HUDEP-2 (cell line): Measurements from ENCODE around the gene TRABD2A.

Experiments used
- DNase-seq, 76 experiments: peaks; one replicate each; lab custom pipeline; 2025; ENCODE audit not compliant: unreplicated experiment in 76 of 76; lab: John Stamatoyannopoulos, UW

The TRABD2A gene

DNA sequence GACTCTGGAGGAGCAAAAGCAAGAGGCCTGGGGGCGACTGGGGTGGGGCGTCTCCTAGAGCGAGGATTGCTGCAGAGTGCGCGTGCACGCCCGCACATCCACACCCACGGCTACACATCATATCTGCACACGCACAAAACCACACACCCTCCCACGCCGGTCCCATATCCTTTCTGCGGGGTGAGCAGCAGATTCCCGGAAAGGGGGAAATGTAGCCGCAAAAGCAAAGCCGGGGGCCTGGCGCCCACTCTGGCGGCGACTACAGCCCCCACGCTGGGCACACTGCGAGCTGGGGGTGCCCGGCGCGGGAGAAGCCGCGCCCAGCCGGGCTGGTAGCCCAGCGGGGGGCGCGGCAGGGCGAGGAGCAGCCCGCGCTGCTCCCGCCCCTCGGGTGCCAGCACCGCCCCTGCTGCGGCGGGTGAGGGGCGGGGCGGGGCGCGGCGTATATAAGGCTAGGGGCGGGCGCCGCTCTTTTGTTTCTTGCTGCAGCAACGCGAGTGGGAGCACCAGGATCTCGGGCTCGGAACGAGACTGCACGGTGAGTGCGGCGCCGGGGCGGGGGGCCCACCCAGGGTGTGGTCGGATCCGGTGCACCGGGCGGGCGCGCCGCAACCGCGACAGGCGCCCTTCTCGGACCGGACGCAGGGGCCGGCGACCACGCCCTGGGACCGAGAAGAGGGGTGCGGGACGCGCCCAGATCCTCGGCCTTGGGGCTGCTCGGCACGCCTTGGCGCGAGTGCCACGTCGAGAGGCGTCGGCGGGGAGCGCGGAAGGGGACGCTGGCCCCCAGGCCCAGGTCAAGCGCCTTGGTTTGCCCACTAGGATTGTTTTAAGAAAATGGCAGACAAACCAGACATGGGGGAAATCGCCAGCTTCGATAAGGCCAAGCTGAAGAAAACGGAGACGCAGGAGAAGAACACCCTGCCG lies 24.6 kb upstream of the TRABD2A start, which contains the start of gene TMSB10:
TMSB10 (plus strand) TSS at position 476 of the 927 bp plus-strand sequence.
- DNase-seq: peak in 71 of 76 experiments; percentile 10 to 85 (median 65)

DNA sequence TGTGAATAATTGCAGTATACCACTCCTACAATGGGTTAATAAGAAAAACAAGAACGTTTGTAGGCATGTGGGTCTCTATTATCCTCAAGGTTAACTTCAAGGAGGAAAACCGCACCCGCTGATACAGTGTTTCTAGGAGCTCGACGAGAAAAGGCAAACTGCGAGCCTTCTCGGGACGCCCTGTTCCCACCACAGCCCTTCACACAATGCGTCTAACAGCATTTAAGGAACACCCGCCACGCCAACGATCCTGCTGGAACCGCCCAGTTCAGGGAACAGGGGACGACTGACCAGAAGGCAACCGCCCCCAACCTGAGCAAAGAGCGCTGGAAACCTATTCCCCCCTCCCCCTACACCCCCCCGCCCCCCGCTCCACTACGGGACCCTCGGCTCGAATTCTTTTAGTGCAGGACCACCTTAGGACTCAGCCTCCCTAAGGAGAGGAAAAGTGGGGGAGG lies 23.9 kb upstream of the TRABD2A start:
- DNase-seq: peak in 30 of 76 experiments; percentile 5 to 50 (median 28)

DNA sequence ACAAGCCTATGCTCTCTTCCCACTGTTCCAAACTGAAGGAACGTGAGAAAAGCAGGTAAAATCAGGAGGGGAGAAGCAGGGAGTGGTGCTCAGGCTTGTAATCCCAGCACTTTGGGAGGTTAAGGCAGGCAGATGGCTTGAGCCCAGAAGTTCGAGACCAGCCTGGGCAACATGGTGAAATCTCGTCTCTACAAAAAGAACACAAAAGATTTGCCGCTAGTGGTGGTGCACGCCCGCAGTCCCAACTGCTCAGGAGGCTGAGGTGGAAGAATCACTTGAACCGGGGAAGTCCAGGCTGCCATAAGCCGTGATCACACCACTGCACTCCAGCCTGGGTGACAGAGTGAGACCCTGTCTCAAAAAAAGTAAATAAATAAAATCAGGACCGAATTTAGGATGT lies 23.3 kb upstream of the TRABD2A start:
- DNase-seq: no peak

DNA sequence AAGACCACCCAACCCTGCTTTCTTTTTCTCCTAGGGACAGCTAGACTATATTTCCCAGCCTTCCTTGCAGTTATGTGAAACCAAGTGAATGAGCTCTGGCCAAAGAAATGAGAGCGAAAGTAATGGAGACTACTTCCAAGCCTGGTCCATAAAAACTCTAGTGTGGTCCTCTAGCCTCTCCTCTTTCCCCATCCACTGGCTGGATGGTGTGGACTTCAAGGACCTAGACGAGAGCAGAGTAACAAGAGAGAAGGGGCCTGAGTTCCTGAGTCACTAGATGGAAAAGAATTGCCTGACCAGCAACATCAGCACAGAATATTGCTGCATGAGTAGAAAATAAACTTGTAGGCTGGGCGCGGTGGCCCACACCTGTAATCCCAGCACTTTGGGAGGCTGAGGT lies 21.6 kb upstream of the TRABD2A start:
- DNase-seq: no peak

DNA sequence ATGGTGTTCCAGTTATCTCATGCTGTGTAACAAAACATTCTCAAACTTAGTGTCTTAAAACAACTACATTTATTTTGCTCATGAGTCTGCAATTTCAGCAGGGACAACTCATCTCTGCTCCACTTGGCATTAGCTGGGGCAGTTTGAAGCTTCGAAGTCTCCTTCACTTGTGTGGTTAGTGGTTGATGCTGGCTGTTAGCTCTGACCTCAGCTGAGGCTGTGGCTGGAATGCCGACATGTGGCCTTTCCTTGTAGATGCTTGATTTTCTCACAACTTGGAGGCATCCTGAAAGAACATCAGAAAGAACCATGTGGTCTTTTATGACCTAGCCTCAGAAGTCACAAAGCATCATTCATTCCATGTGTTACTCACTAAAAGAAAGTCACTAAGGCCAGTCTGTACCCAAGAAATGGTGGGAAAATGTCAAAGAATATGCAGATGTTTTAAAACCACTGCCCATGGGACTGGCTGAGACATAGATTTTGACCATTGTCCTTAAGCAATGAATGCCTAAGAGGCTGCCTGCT lies 20.8 kb upstream of the TRABD2A start:
- no peak for DNase-seq

DNA sequence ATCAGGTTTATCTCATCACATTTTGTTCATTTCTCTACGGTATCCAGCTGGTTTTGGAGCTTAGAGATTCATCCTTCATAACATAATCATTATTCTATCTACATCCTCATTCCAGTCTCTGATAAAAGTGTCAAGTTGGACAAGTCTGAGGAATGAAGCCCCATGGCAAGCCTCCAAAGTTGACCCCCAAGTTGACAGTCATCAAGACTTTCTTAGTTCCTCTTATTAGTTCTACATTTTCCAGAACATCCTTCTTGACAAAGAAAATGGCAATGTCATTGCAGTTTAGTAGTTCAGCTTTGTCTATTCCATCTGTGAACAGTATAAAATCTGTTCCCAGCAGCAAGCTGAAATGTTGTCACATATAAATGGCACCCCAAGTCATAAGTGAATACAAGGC lies 20.1 kb upstream of the TRABD2A start:
- no peak for DNase-seq

DNA sequence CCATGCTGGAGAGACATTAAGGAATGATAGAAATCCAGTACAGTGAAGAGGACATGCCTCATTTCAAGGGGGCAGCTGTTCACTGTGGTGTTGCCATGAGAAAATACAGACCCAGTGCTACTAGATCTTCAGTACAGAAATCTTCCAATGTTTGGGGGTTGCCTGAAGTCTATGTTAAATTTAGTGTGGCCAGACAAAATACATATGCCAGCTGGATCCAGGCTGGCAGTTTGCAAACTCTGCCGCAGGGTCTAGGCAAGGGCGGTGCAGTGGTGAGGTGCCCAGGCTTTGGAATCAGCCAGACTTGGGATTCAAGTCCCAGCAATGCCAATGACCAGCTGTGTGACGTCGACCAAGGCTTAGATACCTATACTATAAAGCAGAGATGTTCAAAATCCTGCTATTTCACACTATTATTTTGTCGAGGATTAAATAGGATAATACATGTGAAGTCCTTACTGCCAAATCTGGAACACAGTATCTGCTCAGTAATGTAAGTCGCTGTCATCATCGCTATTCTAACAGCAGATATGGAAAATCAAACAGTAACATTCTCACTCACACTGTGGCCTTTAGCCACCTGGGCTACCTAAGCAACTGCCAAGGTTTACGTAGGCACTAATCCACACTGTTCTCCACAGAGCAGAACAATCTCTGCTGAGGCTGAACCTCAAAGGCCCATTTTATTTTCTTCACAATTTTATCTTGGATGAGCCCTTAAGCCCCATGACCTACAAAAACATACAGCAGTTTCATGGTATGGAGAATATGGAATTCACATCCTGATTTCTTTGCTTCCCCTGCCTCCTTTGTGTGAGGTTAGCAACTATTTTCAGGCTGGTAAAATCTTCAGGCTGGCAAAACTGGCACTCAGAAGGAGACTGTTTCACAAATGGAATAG lies 18.7 kb upstream of the TRABD2A start:
- no peak for DNase-seq

DNA sequence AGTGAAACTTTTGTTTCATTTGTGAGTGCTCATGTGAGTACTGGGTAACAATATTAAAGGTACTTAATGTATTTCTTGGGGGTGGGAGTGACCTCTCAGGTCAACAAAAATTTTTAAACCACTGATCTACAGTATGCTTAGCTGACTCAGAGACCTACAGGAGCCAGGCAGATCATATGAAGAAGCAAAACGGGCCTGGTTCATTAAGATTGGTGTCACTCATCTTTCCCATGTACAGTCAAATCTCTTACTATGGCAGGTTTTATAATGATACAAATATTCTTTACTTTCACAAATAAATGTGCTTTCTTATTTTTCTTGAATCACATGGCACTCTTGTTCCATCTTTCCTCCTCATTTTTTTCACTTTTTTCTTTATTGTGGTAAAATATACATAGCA lies 16.9 kb upstream of the TRABD2A start:
- DNase-seq: no peak

DNA sequence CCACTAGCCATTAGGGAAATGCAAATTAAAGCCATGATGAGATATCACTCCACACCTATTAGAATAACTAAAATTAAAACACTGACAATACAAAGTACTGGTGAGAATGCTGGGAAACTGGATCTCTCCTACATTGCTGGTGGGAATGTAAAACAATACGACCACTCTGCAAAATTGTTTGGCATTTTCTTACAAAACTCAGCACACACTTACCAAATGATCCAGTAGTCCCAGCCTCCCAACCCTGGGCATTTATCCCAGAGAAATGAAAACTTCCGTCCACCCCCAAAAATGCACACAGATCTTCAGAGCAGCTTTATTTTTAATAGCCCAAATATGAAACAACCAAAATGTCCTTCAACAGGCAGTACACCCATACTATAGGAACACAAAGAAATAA lies 15.7 kb upstream of the TRABD2A start:
- DNase-seq: no peak

DNA sequence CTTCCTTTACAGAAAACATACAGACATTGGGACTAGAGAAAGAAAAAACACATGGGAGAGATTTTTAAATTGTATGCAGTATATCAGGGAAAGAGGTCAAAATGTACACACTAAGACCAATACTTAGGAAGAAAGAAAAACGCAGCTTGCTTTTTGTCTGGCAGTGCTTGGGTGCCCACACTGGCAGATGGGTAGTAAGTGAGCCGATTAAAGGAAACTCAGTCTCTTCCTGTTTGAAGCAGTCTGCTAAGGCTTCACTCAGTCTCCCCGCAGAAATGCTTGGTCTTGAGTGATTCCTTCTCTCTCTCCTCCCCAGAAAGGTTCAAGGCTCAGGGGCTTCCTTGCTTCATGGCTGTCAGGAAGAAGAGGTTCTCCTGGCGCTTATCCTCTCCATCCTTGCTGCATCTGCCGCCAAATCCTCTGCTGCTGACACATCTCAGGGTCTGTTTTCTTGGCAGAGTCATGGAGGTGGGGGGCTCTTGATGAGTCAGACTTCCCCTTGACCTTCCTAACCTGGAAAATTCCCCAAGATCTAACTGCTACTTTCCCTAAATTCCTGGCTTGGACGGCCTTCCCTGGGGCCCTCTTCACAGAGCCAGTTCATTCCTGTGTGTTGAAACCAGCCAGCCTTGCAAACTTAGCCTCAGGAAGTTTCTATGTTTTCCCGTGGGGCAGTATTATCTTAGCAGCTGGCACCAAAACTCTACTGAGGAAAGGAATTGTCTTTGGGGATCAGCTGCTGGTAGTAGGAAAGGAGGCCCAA lies 14.1 kb upstream of the TRABD2A start:
- peak in 1 of 76 experiments; percentile 9 for DNase-seq

DNA sequence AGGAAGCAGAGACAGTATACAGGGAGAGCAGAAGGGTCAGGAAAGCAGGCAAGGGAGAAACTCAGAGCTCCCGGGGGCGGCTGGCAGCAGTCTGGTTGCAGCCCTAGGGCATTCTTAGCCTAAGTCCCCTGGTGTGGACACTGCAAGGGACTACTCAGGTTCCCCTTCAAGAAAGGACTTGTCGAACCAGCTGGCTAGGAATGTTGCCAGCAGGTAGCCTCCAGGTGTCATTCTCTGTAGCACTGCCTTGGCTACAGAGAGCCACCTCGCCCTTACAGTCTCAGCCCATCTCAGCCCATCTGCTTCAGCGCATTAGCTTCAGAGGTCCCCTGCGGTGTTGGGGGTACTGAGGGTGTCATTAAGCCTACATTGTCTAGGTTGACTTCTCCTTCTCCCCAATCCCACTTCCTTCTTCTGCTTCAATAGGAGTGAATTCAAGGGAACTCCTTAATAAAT lies 13.3 kb upstream of the TRABD2A start:
- DNase-seq: no peak

DNA sequence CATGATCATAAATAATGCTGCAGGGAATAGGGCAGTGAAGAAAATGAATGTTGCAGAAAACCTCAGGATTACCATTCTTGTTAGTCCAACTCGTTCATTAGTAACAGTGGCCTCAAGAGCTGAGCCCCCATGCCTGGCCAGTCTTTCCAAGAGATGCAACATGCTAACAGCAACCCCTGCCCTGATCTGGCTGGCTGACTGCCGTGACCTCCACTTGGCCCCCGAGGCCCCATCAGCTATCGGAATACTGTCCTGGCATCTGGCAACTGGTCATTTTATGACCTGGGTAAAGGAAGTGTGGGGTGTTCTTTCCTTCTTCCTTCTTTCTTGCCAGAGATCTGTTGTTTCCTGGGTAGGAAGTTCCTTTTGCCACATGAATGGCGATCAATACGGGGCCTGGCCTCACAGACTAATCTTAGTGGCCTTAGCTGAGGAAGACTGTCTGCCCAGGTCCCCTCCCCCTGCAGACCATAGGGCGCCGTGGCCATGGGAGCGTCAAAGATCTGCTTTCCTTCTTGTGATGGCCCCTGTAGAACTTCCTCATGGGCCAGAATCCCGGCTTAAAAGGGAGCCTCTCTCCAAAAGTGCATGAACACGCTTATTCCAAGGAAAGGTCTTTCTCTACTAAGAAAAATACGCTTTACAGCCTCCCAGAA lies 10.6 kb upstream of the TRABD2A start:
- DNase-seq: no peak

DNA sequence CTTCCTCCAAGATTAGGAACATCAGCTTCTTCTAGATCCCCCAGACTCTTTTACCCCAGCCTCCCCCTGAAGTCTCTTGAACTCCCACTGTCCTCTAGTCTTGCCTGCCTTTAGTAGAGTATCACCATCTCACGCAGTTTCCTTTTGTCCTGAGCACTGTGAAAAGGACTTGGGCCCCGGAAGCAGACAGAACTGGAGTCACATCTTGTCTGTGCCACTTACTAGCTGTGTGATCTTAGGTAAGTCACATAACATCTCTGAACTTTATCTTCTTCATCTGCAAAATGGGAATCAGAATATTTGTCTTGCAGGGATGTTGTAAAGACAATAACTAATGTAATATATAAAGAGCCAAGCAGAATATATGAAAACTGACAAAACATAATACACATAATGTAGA lies 8.4 kb upstream of the TRABD2A start:
- DNase-seq: no peak

DNA sequence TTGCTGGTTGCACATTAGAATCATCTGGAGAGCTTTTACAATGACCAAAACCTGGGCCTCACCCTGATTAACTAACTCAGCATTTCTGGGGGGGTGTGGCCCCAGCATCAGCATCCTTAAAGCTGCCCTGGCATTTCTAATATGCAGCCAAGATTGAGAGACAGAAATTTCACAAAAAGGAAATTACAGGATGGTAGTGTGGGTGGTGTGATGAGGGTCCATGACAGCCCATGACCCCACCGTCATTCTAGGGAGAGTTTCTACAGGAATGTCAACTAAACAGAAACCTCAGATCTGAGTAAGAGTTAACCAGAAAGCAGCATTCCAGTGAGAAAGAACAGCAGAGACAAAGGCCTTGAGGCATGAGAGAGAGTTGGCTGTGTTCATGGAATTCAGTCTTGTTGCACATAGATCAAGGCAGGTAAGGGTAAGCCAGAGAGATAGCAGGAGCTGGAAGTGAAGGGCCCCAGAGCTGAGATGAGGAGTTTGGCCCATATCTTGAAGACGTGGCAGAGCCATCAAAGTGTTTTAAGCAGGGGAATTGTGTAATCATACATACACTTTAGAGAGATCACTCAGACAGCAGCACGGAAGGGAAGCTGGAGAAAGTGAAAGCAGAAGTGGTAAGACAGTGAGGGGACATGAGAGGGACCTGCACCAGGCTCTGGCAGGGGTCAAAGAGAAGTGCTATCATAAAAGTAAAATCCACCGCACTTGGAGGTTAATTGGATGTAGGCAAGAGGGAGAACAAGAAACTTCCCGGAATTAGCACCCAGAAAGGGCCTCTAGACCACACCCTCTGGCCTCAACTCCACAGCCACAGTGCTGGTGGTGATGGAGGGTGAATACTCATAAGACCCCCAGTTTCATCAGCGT lies 7.8 kb upstream of the TRABD2A start:
- DNase-seq: peak in 8 of 76 experiments; percentile 2 to 23 (median 14)

DNA sequence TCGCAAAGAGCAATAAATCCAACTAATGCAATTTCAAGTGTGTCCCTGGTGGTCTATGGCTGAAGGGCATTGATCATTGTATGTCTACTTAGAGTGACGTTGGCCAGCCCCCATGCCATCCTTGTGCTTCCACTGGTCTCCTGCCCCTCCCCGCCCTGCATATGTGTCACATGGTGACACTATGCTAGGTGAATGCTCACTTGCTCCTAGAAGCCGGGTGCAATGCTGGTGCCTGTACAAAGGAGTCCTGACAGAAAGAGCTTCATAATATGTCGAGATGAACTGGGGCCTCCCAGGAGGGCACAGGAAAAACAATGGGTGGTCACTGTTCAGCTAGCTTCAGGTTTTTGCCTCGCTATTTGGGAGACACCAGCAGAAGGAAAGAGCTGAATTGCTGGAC lies 5.9 kb upstream of the TRABD2A start:
- DNase-seq: no peak

DNA sequence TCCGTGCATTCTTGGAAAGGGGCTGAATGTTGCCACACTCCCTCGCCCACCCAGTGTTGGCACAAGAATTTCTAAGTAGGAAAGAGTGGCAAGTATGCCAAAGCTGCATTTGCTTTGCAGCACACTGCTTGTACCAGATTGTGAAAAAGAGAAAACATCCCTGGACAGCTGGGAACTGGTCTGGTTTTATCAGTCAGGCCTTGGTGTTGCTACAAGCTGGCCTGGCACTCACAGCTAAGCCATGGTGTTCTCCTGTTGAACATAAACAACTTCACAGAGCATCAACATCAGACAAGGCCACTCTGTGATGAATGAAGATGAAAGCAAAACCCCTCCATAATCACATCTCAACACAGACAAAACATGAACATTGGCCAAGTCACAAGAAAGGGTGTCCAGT lies 4.2 kb upstream of the TRABD2A start:
- no peak for DNase-seq

DNA sequence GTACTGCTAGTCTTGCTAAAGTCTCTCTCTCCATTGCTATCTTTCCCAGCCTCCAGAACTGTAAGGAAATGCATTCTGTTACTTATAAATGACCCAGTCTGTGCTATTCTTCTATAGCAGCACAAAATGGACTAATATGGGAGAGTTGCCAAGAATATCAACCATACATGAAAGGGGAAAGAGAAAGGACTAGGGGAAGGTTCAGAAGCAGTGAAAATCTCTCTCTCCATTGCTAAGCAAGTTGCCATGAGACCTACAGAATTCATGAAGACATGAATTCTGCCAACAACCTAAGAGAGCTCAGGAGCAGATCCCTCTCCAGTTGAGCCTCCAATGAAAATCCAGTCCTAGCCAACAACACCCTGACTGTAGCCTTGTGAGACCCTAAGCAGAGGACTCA lies 3.6 kb upstream of the TRABD2A start:
- DNase-seq: no peak

DNA sequence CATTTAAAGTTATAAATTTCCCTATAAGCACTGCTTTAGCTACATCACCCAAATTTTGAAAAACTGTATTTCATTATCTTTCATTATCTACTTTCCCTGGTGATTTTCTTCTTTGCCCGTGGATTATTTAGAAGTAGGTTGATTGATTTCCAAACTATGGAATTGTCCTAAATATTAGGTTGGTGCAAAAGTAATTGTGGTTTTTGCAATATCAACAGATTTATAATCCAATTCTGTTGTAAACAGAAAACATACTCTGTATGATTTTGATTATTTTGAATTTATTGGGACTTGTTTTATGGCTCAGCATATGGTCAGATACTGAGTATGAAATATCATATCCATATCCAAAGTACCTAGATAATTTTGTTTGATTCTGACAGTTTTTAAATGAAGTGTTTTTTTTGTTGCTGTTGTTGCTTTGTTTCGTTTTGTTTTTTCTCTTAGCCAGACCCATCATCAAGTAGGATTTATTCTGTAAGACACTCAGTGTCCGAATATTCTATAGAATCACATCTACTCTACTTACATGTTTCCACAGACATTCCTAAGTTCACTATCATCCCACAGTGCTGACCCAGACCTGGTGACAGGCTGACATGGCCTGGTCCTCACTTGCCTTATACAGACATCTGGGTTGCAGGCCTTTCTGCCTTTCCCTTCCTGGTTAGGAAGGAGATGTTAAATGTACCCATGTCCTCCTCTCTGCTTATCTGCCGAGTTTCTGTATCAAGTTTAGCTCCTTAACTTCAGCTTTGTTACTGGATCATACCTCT lies 2.1 kb upstream of the TRABD2A start:
- DNase-seq: no peak
